Kasumi-1 (cell line): ENCODE measurements around the gene FZD1.

Source experiments
- DNase-seq, 2 experiments: peaks; one replicate each; lab custom pipeline; 2025; lab: John Stamatoyannopoulos, UW

Gene FZD1

GRCh38 chr7:91264046-91264923 is at the start of gene FZD1:
Gene FZD1 (plus strand): TSS chr7:91264433. CDS start chr7:91264881, 448 bp downstream.
- DNase-seq: peak; percentile 97 to 98

GRCh38 chr7:91226411-91226810 is 37.8 kb upstream of the FZD1 start:
- no peak for DNase-seq

GRCh38 chr7:91228327-91228726 is 35.9 kb upstream of the FZD1 start:
- DNase-seq: no peak

- DNase-seq: no peak
Measured at GRCh38 chr7:91228927-91229558, 35.2 kb upstream of the FZD1 start.

- no peak for DNase-seq
Measured at GRCh38 chr7:91230100-91230499, 34.1 kb upstream of the FZD1 start.

- DNase-seq: no peak
Measured at GRCh38 chr7:91230503-91230902, 33.7 kb upstream of the FZD1 start.

- DNase-seq: no peak
Measured at GRCh38 chr7:91233212-91233611, 31.0 kb upstream of the FZD1 start.

- DNase-seq: no peak
Measured at GRCh38 chr7:91235211-91235832, 28.9 kb upstream of the FZD1 start.

- DNase-seq: peak; percentile 82 to 84
Measured at GRCh38 chr7:91239171-91239604, 25.0 kb upstream of the FZD1 start.

GRCh38 chr7:91239772-91240171 is 24.5 kb upstream of the FZD1 start:
- no peak for DNase-seq

- DNase-seq: no peak
Measured at GRCh38 chr7:91240376-91240941, 23.8 kb upstream of the FZD1 start.

- DNase-seq: no peak
Measured at GRCh38 chr7:91242097-91242844, 22.0 kb upstream of the FZD1 start.

- no peak for DNase-seq
Measured at GRCh38 chr7:91243591-91244301, 20.5 kb upstream of the FZD1 start.

- no peak for DNase-seq
Measured at GRCh38 chr7:91247500-91247899, 16.7 kb upstream of the FZD1 start.

- DNase-seq: no peak
Measured at GRCh38 chr7:91248996-91249395, 15.2 kb upstream of the FZD1 start.

GRCh38 chr7:91249506-91250233 is 14.6 kb upstream of the FZD1 start:
- no peak for DNase-seq

- DNase-seq: no peak
Measured at GRCh38 chr7:91250706-91251105, 13.5 kb upstream of the FZD1 start.

- DNase-seq: no peak
Measured at GRCh38 chr7:91251877-91252276, 12.4 kb upstream of the FZD1 start.

- peak; percentile 22 to 48 for DNase-seq
Measured at GRCh38 chr7:91263384-91264045, 718 bp upstream of the FZD1 start.
